Common myeloid progenitor, CD34-positive (primary cell): Measurements from ENCODE around the gene CUL7. TPM values are rescaled to one million over a fixed set of nuclear protein-coding genes. Genes with fewer than 3 reads are reported as not detected.

Experiments used
- CTCF ChIA-PET: fragments of 350-600 bp; sonication (Branson Sonifier 250); formaldehyde crosslinking; loops from one replicate; lab custom pipeline; 2021; ENCODE audit warnings: antibody characterized with exemption; lab: Charles Lee
- POLR2A ChIA-PET: fragments of 350-600 bp; sonication (Branson Sonifier 250); formaldehyde crosslinking; loops from one replicate; lab custom pipeline; 2021; ENCODE audit warnings: antibody characterized with exemption; lab: Charles Lee
- DNase-seq, 3 donors: peaks; one replicate each; pipeline versions ENCODE4 v3.0.0 to v3.0.0-alpha.2; 2013
- H3K27ac ChIP-seq, 2 experiments: 1 replicate in 1 of 2; 2 replicates in 1 of 2; pipeline ENCODE4 v1.7.0; 2013; ENCODE audit warnings: inconsistent platforms in 2 of 2, low read length in 2 of 2, mild to moderate bottlenecking in 2 of 2, low read depth in 1 of 2, moderate library complexity in 1 of 2; ENCODE audit not compliant: severe bottlenecking in 2 of 2, insufficient read depth in 1 of 2, poor library complexity in 1 of 2
- H3K27me3 ChIP-seq, 5 experiments: replicated peaks in 2 of 5; 1 replicate in 3 of 5; 2 replicates in 2 of 5; pipeline versions ENCODE4 v1.6.1 to v1.7.0; 2013; ENCODE audit warnings: low read length in 4 of 5, mild to moderate bottlenecking in 2 of 5, moderate library complexity in 2 of 5, inconsistent platforms in 1 of 5; ENCODE audit not compliant: insufficient read depth in 5 of 5, control insufficient read depth in 4 of 5
- H3K36me3 ChIP-seq, 4 experiments: 1 replicate in 2 of 4; 2 replicates in 2 of 4; pipeline versions ENCODE4 v1.6.1 to v1.7.0; 2013; ENCODE audit warnings: low read length in 3 of 4, control low read depth in 1 of 4, mild to moderate bottlenecking in 1 of 4; ENCODE audit not compliant: control insufficient read depth in 4 of 4, insufficient read depth in 4 of 4
- H3K4me1 ChIP-seq, 4 experiments: 1 replicate in 3 of 4; 2 replicates in 1 of 4; pipeline versions ENCODE4 v1.6.1 to v1.7.1; 2013; ENCODE audit warnings: low read length in 3 of 4, mild to moderate bottlenecking in 3 of 4, control low read depth in 1 of 4, inconsistent platforms in 1 of 4, moderate library complexity in 1 of 4; ENCODE audit not compliant: control insufficient read depth in 4 of 4, insufficient read depth in 4 of 4; ENCODE audit errors: control extremely low read depth in 1 of 4
- H3K4me3 ChIP-seq, 7 experiments: 1 replicate in 4 of 7; 2 replicates in 3 of 7; pipeline versions ENCODE4 v1.5.1 to v1.7.0; 2013; ENCODE audit warnings: mild to moderate bottlenecking in 7 of 7, low read length in 6 of 7, moderate library complexity in 6 of 7, inconsistent platforms in 2 of 7, low read depth in 2 of 7, control low read depth in 1 of 7; ENCODE audit not compliant: insufficient read depth in 4 of 7, control insufficient read depth in 1 of 7; ENCODE audit errors: extremely low read depth in 1 of 7
- H3K9me3 ChIP-seq, 5 experiments: 1 replicate in 4 of 5; 2 replicates in 1 of 5; pipeline versions ENCODE4 v1.6.1 to v1.7.1; 2013; ENCODE audit warnings: low read length in 4 of 5, mild to moderate bottlenecking in 2 of 5, inconsistent platforms in 1 of 5, low read depth in 1 of 5, moderate library complexity in 1 of 5; ENCODE audit not compliant: control insufficient read depth in 4 of 5, insufficient read depth in 2 of 5; ENCODE audit errors: control extremely low read depth in 1 of 5
- WGBS: methylation state at CpG from one replicate; pipeline ENCODE4 v1.1.5; 2013; ENCODE audit not compliant: insufficient coverage; 5-methylcytosine and 5-hydroxymethylcytosine counted together
- polyA plus RNA-seq: library from polyadenylated mRNA; unstranded; fragments of 120-200 nt; gene quantifications from one replicate; pipeline ENCODE4 v1.2.1, GENCODE V29; 2013

Gene CUL7
- 14.3 TPM for polyA plus RNA-seq

DNA sequence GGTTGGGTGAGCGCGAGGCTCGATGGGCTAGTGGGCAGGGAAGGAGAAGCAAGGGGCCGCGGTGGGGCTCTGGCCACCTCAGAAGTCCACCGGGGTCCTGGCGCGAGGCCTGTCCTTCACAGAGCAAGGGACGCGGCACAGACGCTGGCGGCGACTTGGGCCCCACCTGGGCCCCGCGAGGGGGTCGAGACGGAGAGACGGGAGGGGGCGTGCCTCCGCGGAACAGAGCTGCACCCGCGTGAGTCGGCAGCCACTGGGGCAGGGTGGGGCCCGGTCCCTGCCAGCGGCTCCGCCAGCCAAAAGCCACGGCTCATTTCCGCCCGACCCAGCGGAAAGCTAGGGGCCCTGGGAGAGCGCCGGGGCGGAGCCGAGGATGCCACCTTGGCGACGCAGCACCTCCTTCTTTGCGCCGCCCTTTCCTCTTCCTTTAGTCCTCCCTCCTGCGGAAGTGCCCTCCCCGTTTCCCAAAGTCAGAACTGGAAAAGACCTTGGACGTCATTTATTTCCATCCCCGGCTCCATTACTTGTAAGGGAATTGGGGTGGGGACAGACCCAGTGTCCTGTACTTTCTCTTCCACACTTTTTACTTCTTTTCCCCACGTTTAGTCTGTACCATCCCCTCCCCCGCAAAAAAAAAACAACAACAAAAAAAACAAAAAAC is at the start of gene CUL7:
TSS of gene CUL7 (minus strand) at position 307 of the 661 bp plus-strand sequence. CDS start 1,063 bp downstream, outside the sequence.
- CTCF ChIA-PET, result interaction anchor here (1.0 to 3.0 kb wide), 7 partner anchors 11 to 88 kb away, joined by 3 to 11 read pairs (median 3); partner anchors contain the start of gene KLHDC3
- H3K27ac ChIP-seq, result peak within 1 kb of the TSS; percentile 69 to 90
- H3K4me1 ChIP-seq, result peaks cover 6 to 29% (median 26%) of the 10 kb centered on the region in 4 experiments
- POLR2A ChIA-PET, result interaction anchor here (0.6 to 1.1 kb wide), 5 partner anchors 12 to 1156 kb away, joined by 3 to 7 read pairs (median 5); partner anchors contain the start of genes KLHDC3 and MEA1
- no peaks in the 10 kb centered on the region for H3K27me3 ChIP-seq
- H3K36me3 ChIP-seq, result peaks cover 2 to 49% (median 26%) of the 10 kb centered on the region in 4 experiments
- H3K4me3 ChIP-seq, result peak within 1 kb of the TSS; percentile 49 to 93 (median 83)
- peak; percentile 89 to 94 (median 94) for DNase-seq
- H3K9me3 ChIP-seq, result no peaks in the 10 kb centered on the region
- WGBS, result 0% methylated on average over 42 of the region's 45 CpGs

DNA sequence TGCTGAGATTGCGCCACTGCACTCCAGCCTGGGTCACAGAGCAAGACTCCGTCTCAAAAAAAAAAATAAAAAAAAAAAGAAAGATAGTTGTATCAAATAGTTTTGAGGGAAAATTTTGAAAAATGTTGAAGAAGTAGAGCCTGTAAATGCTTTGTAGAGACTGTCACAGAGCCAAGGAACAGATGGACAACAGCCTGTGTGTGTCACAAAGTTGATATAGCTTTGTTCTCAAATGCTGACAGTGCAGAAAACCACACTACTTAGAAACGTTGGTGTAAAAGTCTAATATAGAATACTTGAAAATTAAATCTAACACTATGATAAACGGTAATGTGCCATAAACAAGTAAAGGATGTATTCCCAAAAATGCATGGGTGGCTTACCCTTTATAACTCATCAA is 47.8 kb upstream of the CUL7 start:
- no peaks in the 10 kb centered on the region for H3K27me3 ChIP-seq
- ChIA-PET CTCF (no interaction called here), POLR2A (interaction anchor here (0.7 kb wide), 1 partner anchor 333 kb away, joined by 4 read pairs; no protein-coding TSS in a partner anchor)
- no peak overlapping the region for H3K27ac ChIP-seq
- no peak overlapping the region for H3K4me3 ChIP-seq
- no peaks in the 10 kb centered on the region for H3K9me3 ChIP-seq
- DNase-seq, result no peak
- H3K36me3 ChIP-seq, result no peaks in the 10 kb centered on the region
- peaks cover 0 to 12% (median 6%) of the 10 kb centered on the region in 4 experiments for H3K4me1 ChIP-seq
- WGBS, result 94% methylated on average over 3 of the region's 4 CpGs

- ChIA-PET CTCF (interaction anchor here (0.7 to 1.9 kb wide), 6 partner anchors 13 to 195 kb away, joined by 3 to 7 read pairs (median 4); no protein-coding TSS in a partner anchor), POLR2A (no interaction called here)
- 95% methylated on average over 3 of the region's 4 CpGs for WGBS
- Histone ChIP-seq H3K4me3 (no peak overlapping the region), H3K4me1 (peaks cover 0 to 43% (median 10%) of the 10 kb centered on the region in 4 experiments), H3K9me3 (no peaks in the 10 kb centered on the region), H3K27ac (peak overlapping the region in 1 of 2 experiments; percentile 58), H3K36me3 (no peaks in the 10 kb centered on the region), H3K27me3 (no peaks in the 10 kb centered on the region)
- DNase-seq, result no peak
These were observed 43.9 kb upstream of the CUL7 start for GRCh38 chr6:43097502-43097901.

DNA sequence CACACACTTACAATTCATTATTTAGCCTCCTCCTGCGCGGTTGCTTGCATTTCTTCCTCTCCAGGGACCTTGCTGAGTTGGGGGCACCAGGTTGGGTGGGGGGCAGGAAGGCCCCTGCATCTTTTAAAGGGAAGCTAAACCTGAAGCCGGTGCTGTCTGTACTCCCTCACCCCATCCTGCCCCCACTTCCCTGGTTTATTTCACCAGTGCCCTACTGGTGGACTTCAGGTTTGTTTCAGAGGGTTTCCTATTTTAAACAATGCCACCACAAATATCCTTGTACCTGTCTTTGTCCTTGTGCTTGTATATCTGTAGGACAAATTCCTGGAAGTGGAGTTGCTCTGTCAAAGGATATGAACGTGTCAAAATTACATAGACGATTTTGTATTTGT is 43.4 kb upstream of the CUL7 start:
- no peaks in the 10 kb centered on the region for H3K27me3 ChIP-seq
- DNase-seq, result peak in 1 of 3 donors; percentile 42
- no peaks in the 10 kb centered on the region for H3K9me3 ChIP-seq
- peak overlapping the region in 1 of 7 experiments; percentile 60 for H3K4me3 ChIP-seq
- peaks cover 0 to 44% (median 10%) of the 10 kb centered on the region in 4 experiments for H3K4me1 ChIP-seq
- 80% methylated on average over 4 of the region's 5 CpGs for WGBS
- H3K36me3 ChIP-seq, result no peaks in the 10 kb centered on the region
- H3K27ac ChIP-seq, result peak overlapping the region in 1 of 2 experiments; percentile 58
- CTCF ChIA-PET, result interaction anchor here (0.9 to 1.9 kb wide), 8 partner anchors 13 to 195 kb away, joined by 3 to 7 read pairs (median 4); no protein-coding TSS in a partner anchor
- POLR2A ChIA-PET, result no interaction called here

DNA sequence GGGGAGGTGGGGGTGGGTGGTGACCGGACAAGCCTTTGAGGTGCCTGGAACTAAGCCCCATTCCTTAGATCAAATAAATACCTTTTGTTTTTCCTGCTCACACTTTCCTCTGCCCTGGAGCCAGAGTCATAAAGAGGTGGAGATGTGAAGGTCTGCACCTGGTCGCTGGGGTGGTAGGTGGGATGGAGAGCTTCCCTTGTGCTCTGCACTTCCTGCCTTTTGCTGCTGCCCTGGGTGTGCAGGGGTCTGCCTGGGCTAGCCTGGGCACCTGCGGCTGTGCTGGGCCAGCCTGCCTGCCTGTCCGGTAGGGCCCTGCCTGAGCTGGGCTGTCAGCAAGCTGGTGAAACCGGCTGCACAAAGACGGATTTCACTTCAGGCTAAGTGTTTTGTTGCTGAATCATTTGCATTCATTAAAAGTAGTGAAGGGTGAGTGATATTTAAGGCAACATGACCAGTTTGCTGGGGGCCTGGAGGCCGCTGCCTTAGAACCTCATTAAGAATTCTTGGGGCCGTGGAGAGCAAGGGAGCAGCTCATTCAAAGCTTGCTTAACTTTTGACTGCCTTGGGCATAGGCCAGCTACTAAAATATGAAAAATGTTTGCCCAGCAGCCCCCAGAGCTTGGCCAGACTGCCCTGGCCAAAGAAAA is 42.9 kb upstream of the CUL7 start:
- H3K9me3 ChIP-seq, result no peaks in the 10 kb centered on the region
- POLR2A ChIA-PET, result no interaction called here

GRCh38 chr6:43095939-43096338 is 42.3 kb upstream of the CUL7 start:
- peak in 1 of 3 donors; percentile 49 for DNase-seq
- Histone ChIP-seq H3K27me3 (no peaks in the 10 kb centered on the region), H3K27ac (peak overlapping the region; percentile 28 to 30), H3K36me3 (no peaks in the 10 kb centered on the region), H3K9me3 (no peaks in the 10 kb centered on the region), H3K4me1 (peaks cover 0 to 48% (median 12%) of the 10 kb centered on the region in 4 experiments), H3K4me3 (peak overlapping the region in 1 of 7 experiments; percentile 60)
- WGBS, result 44% methylated on average over 7 of the region's 7 CpGs
- CTCF ChIA-PET, result interaction anchor here (0.9 to 1.6 kb wide), 6 partner anchors 13 to 34 kb away, joined by 3 to 5 read pairs (median 3); partner anchors contain the start of gene PTK7
- POLR2A ChIA-PET, result no interaction called here

More for the DNA sequence above, 42.9 kb upstream of the CUL7 start:
- Histone ChIP-seq H3K4me3 (peak overlapping the region in 1 of 7 experiments; percentile 60), H3K27me3 (no peaks in the 10 kb centered on the region), H3K4me1 (peaks cover 0 to 45% (median 10%) of the 10 kb centered on the region in 4 experiments), H3K36me3 (no peaks in the 10 kb centered on the region), H3K27ac (peak overlapping the region in 1 of 2 experiments; percentile 58)
- WGBS, result 29% methylated on average over 6 of the region's 8 CpGs
- DNase-seq, result peak in 2 of 3 donors; percentile 32 to 60
- CTCF ChIA-PET, result interaction anchor here (0.9 to 1.9 kb wide), 9 partner anchors 12 to 194 kb away, joined by 3 to 7 read pairs (median 4); partner anchors contain the start of gene PTK7
